Mucosa of gallbladder (tissue), 1 donor: ENCODE measurements around the gene C3orf49. TPM values are rescaled to one million over a fixed set of nuclear protein-coding genes. Genes with fewer than 3 reads are reported as not detected.

Experiments used
- DNase-seq: peaks from one replicate; pipeline ENCODE4 v3.0.0-alpha.2; 2020; ENCODE audit warnings: low spot score
- total RNA-seq: library from RNA; stranded (reverse); gene quantifications from one replicate; pipeline ENCODE4 v1.2.1, GENCODE V29; 2021
- donor health status: DM: no; HTN: no; CAD: no.

Gene C3orf49
- total RNA-seq, 1 donor from 2014 or later = not detected

DNA sequence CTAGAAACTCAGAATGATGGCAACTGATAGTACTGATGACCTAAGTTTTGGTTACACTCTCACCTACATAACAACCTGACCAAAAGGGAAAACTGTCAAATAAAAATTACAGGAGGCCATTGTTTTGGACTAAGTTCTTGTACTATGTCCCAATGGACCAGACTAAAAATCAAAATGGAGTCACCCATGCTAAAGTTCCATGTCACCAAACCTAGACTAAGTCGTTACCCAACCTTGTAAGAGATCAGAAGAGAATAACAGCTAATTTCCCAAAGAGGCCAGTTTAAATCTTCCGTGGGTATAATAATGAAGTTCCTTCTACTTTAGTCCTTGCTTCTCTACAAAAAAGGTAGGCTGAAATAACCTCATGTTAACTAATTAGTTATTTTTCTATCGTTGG lies 32.2 kb downstream of the C3orf49 start:
- DNase-seq = no peak

DNA sequence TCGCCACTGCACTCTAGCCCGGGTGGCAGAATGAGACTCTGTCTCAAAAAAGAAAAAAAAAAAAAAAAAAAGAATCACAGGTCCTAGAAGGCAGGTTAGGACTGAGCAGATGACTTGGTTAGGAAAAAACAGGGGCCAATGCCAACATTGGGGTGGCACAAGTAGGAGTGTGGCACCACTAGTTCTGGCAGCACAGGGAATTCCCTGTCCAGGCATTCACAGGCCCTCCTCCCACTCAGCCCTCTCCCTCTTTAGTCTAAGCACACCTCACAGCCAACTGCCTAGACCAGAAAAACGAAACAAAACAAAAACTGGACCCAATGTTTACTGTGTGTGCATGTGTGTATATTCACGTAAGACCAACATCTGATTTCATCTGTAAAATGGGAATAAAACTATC lies 34.0 kb downstream of the C3orf49 start:
- DNase-seq = no peak

DNA sequence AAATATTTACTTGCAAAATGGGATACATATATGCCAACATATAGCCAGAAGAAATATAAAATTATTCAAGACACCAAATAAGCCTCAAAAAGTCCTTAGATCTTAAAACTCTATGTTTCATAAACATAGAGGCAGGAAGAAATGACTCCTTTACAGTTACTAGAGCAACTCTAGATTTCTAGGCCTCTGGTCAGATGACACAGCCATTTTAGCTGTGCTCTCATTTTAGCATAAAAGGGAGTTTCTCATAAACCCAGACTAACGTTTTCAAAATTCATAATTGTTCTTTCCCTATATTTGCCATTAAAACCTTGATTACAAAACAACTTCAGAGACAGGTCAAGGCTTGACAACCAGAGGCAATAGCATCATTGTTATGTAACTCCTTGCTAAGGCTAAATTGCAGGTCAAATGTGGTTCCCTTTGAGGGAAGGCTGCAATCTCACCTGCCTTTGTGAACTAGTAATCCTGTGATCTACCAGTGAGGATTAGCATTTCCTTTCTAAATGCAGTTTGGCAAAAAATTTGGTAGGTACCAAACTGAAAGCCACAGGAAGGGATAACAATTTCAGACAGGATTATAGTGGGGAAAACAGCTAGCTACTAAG lies 36.3 kb downstream of the C3orf49 start:
- DNase-seq = no peak

DNA sequence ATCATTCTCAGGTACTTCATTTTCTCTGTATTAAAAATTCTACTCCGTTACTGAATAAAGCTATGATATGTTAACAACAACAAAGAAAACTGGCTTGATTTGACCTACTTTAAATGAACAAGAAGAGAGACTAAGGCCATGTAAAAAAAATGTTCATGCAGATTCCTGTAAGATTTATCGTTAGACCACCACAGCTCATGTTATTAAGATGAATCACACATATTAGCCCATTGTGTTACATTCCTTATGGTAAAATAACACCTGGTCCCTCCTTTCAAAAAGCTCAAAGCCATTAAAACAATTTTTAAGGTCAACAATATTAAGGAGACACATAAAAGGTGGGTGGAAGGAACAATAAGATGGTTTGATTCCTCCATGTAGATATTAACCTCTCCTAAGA lies 38.2 kb downstream of the C3orf49 start:
- no peak for DNase-seq

DNA sequence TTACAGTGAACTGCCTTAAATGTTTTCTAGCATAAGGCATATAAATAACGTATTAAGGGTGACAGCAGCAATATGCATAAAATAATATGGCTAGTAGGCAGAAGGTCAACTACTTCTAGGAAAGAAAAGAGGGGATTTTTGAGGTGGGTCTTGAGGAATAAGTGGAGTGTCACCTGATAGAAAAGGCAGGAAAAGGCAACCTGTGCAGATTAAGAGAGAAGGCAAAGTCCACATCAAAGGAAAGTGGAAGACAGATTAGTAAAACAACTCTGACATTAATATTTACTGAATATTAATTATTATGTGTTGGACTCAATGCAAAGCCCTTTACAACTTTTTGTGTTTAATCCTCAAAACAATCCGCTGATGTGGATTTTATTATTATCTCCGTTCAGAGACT lies 41.7 kb downstream of the C3orf49 start:
- DNase-seq = no peak

DNA sequence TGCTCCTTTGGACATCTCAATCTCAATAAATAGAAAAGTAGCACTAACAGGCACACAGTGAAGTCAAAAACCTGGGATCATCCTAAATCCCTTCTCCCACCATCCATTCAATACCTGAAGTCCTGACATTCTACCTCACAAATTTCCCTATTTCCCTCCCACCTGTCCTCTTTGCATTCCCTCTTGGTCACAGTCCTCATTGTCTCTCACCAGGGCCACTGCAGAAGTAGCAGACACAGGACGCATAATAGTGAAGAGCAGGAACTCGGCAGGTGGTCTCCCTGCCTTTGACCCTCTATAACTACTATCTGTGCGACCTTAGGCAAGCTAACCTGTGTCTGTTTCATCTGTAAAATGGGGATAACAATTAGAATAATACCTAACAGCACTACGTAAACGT lies 42.2 kb downstream of the C3orf49 start:
- no peak for DNase-seq

DNA sequence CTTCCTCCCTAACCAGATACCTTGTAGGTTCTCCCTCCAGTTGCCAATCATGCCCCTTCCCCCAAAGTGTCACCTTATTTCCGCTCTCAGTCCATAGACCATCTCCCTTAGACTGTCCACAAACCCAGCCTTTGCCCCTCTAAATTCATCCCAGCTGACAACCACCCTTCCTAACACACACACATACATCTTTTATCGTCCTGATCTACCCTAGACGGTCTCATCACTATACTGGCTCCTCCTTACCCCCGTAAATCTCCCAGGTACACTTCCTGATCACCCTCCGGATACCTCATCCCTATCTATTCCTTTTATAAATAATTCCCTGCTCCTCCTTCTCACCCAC lies 43.7 kb downstream of the C3orf49 start:
- no peak for DNase-seq

DNA sequence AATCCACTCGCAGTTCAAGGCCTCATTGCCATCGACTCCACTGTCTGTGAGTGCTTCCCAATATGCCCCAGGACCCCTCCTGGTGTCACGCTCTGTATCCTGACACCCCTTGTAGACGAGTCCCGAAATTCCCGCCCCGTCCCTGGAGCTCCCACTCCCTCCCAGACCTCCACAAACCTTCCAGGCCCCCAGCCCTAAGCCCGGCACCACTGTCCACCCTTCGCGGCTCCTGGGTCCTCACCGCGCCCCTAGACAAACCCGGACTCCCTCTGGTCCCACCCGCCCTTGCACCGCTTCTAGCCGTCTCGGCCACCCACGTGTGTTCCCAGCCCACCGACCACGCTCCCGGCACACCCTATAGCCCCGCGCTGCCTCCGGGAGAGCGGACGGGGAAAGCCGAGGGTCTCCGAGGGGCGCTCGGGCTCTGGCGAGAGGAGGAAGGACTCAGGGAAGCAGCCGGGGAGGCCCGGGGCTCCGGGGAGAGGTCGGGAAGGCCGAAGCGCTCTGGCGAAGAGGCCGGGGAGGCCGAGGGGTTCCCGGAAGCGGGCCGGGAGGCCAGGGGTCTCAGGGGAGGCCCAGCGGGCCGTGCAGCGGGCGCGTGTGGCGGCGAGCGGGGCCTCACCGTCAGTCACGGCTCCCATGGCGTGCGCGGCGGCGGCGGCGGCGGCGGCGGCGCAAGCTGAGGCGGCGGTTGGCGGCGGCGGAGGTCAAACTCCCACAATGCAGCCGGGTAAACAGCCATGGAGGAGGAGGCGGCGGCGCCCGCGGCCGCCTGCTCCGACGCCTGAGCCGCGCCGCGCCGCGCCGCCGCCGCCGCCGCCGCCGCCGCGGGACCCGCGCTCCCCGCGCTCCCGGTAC lies 44.3 kb downstream of the C3orf49 start, which contains the start of the genes ATXN7 and THOC7:
Gene ATXN7, plus strand, starts transcription at position 718 of the 858 bp plus-strand sequence. CDS start 48,732 bp downstream, outside the sequence.
Gene THOC7, minus strand, starts transcription at position 656 of the 858 bp plus-strand sequence. Its CDS starts 15 bp downstream, at position 641.
- peak; percentile 68 for DNase-seq

DNA sequence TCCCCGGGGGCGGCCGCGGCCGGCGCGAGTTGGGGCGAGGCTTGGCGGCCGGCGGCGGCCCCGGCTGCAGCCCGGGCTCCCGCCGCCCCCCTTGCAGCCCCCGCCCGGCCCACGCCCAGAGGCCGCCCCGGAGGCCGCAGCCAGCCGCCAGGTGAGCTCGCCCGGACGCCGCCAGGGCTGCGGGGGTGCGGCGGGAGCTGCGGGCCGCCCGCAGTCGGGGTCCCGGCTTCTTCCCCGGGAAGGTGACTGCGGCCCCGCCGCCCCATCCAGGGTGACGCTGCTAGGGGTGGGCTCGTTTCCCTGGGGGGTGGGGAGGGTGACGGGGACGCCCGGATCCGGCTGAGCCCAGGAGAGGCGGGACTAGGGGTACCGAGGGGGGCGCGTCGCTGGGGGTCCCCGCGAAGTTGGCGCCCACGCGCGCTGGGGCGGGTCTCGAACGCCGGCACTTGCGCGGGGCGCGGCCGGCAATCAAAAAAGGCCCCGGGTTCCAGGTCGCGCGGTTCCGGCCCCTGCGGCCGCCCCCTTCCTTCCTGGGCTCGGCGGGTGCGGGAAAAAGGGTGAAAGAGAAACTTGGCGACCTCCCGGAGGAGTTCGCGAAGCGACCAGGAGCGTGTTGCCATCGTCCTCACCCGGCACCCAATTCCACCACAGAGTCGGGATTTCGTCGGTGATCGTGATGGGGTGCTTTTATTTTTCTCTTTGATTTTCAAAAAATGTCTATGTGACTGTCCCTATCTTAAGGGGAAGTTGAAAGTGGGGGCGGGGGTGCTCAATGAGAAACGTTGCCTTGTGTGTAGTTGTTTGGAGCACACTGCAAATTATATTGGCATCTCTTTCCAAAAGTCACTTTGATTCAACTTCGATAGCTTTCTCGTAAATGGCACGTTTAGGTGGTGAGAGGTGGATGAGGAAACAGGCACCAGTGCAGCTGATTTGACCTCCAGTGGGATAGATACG lies 45.2 kb downstream of the C3orf49 start:
- peak; percentile 17 for DNase-seq

DNA sequence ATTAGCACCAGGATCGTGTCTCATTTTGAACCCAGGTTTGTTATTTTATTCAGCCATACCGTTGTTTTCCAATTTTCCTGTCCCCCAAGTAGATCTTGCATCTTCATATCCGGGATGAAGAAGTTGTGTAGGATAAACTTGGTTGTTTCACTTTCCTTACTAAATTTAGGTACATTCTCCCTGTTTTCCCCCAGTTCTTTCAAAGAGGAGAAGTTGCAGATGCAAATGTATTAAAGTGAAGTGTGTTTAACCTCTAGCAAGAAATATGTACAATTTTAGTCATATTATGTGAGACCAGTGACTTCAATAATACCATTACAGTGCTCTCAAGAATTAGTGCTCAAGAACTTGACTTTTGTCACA lies 45.8 kb downstream of the C3orf49 start:
- no peak for DNase-seq

DNA sequence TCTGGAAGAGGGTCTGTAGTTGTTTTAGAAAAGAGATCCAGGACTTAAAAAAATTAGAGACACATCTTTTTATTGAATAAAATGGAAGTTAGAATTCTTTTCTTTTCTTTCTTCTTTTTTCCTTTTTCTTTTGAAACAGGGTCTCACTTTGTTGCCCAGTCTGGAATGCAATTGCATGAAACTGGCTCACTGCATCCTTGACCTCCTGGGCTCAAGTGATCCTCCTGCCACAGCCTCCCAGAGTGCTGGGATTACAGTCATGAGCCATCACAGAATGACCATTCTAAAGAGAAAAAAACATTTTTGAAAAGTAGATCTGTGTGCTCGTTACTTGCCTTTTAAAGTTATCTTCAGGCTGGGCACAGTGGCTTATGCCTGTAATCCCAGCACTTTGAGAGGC lies 48.1 kb downstream of the C3orf49 start:
- DNase-seq = no peak

DNA sequence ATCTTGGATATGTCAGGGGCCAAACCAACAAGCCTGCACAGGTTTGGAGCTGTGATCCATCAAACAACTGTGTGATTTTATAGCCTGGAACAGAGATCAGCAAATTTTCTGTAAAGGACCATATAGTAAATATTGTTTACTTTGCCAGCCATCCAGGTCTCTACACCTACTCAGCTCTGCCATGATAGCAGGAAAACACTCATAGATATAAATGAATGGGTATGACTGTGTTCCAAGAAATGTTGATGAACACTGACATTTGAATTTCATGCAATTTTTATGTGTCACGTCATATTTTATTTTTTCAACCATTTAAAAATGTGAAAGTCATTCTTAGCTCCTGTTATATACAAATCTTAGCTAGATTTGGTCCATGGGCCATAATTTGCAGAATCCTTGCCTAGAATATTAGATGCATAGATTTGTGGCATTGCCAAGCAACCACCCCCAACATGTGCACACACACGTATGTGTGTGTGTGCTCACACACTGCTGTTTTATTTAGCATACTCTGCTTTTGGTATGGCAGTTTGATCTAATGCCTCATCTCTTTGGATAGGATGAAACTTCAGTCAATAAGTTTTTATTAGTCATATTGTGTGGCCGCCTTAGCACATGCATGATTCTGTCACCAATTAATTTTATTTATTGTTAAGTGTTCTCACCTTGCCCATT lies 51.0 kb downstream of the C3orf49 start:
- no peak for DNase-seq

DNA sequence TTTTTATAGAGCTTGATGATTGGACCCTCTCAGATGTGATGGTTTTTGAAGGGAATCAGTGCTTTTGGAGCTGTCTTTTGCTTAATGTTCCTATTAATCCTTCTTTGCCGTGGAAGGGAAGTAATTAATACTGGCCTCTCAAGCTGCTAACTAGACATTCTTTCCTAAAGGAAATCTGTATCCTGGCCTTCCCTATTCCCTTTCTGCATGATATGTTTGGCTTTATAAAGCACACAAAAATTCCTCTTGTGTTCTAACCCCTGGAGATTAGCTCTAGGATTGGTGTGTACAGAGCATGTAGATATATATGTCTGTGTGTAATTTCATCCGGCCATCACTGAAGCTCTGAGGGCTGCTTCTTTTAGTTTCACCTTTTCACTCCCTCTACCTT lies 51.5 kb downstream of the C3orf49 start:
- no peak for DNase-seq

DNA sequence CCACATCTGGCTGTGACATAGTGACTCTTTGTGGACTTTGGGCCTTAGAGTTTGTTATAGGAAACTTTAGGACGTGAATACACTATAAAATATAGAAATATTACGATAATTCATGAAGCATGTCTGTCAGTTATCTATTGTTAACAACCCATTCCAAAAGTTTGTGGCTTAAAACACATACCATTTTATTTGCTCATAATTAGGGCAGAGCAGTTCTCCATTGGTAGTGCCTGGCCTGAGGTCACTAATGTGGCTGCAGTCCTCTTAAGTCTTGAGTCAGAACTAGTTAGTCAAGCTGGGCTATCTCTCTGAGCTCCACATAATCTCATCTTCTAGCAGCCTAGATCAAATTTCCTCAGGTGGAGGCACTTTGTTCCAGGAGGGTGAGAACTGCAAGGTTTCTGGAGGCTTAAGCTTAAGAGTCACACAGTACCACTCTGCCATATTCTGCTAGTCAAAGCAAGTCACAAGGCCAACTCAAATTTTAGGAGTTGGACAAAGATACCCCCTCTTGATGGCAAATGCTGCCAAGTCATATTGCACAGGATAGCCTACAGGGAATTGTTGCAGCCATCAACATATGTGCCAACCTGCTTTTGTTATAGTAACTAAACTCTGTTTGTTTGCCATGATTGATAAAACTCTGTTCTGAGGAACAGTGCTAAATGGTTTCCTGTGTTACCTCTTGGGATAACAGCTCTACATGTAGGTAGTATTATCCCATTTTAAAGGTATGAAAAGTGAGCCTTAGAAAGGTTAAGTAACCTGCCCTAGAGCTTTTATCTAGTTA lies 53.2 kb downstream of the C3orf49 start:
- DNase-seq = no peak

DNA sequence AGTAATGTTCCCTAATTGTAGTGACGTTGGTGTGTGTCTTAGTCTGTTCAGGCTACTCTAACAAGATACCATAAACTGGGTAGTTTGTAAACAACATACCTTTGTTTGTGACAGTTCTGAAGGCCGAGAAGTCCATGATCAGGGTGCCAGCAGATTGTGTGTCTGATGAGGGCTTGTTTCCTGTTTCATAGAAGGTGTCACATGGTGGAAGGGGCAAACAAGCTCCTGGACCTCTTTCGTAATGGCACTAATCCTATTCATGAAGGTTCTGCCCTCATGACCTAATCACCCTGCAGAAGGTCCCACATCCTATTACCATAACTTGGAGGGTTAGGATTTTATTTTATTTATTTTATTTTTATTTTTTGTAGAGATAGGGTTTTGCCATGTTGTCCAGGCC lies 55.7 kb downstream of the C3orf49 start:
- no peak for DNase-seq

DNA sequence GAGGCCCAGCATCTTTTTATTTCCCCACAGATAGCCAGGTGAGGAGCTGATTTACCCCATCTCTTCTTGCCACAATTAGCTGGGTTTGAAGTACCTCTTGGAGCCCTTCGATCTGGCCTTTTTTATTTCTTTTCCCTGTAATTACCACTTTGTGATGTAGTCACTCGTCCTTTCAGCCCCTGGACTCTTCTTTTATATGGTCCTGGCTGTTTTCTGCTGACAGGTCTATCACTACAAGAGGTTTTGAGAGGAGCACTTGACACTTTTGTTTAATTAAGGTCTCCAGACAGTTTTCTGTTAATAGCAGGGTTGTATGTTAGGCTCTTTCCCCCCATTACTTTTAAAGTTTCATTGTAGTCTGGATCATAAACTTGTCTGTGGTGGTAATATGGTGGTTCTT lies 56.4 kb downstream of the C3orf49 start:
- DNase-seq = no peak

DNA sequence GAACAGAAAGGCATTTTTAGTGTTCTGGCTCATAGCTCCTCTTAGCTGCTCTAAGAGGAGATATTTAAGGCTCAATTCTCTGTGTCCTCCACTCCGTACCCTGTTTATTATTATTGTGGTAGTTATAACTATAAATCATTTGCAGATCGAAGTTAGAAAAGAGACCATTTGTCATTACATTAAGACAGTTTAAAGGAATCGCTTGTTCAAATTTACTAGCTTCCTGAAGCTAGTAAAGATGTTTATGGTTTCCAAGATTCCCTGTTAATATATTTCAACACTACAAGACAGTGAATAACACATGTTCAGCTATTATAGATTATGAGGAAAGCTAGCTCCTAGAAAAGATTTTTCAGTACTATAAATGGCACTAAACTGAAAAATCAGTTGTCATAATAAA lies 57.2 kb downstream of the C3orf49 start:
- DNase-seq = no peak

DNA sequence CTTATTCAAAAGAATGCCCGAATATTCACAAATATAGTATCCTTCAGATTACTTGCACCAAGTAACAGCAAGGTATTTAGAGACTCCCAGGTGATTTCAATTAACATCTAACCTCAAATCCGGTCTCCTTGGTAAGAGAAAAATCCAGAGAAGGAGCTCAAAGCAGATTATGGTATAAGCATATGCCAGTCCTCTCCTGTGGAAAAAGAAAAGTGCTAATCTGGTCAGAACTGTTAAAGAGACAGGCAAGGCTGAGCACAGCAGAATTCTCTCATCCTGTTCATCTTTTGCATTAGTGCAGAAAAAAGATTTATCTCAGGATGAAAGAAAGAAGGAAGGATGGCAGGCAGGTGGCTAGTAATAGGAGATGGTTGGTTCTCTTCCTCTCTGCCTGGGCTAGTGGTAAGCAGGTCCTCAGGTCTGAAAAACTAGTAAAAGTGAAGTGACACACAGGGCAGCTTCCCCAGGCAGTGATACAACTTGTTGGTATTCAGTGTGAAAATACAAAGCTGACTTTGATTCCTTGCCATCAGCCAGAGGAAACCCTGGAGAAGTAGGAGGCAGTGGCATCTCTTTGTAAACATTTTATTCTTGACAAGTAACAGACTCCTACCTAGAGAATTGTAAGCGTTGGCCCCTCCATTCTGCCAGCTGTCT lies 58.8 kb downstream of the C3orf49 start:
- DNase-seq = no peak

DNA sequence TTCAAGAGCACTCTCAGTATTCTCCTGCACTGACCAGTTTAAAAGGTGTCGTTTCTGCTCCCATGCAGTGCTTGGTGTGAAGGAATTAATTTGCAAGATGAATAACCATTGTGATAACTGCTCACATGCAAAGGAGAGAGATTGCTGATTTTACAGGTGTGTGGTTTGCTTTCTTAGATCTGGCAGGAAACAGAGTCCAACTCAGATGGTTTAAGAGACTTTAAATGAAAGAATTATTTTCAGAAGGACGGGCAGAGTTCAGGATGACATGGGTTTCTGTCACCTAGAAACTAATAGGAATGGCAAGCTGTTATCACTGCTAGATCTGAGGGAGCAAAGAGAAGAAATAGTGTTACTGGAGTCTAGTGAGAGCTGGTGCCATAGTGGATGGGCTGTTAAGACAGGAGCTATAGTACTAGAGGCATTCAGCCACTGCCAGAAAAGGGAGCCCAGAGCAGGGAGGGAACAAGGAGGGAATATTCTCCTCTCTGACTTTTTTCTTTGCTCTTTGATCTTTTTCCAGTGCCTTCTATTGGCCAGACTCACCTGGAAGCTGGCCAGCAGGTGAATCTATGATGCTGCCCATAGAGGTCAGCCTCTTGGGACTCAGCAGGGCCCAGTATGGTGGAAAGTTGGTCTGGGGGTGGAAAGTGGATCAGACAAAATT lies 59.4 kb downstream of the C3orf49 start:
- DNase-seq = no peak

DNA sequence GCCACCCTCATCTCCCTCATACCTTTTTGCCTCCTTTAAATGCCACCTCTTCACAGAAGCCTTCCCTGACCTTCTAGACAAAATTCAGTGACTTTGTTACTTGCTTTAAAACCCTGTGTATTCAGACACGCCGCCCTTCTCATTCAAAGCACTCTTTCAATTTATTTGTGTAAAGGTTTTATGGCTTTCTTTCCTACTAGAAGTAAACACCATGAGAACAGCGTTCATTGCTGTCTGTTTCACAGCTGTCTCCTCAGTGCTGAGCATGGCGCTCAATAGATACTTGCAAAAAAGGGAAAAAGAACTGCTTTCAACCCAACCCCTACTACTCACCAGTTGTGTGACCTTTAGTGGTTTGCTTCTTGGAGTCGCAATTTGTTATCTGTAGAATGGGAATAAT lies 61.6 kb downstream of the C3orf49 start:
- DNase-seq = no peak
